Activated CD8-positive, alpha-beta T cell treated with anti-CD3 and anti-CD28 coated beads for 36 hours (primary cell): ENCODE data around the gene PYROXD2. TPM values are rescaled to one million over a fixed set of nuclear protein-coding genes. Genes with fewer than 3 reads are reported as not detected.
A peak's percentile ranks its signal among the peaks of the same experiment; 100 is the strongest.

Experiments used
- ATAC-seq: fragments of 200-7000 bp; cut with Tn5 transposase; one replicate; pipeline ENCODE4 v1.10.0; 2021; ENCODE audit warnings: mild to moderate bottlenecking, moderate library complexity
- CTCF ChIA-PET: fragments of 350-600 bp; sonication (Branson Sonifier 250); formaldehyde crosslinking; loops from one replicate; lab custom pipeline; 2021; ENCODE audit warnings: antibody characterized with exemption; lab: Charles Lee
- POLR2A ChIA-PET: fragments of 350-600 bp; sonication (Branson Sonifier 250); formaldehyde crosslinking; loops from one replicate; lab custom pipeline; 2021; ENCODE audit warnings: antibody characterized with exemption; lab: Charles Lee
- DNase-seq: peaks from one replicate; pipeline ENCODE4 v3.0.0-alpha.2; 2020
- H3K27ac Mint-ChIP-seq: one replicate; pipeline ENCODE4 v1.8.0; 2021; ENCODE audit warnings: mild to moderate bottlenecking, mixed read lengths
- H3K27me3 Mint-ChIP-seq: one replicate; pipeline ENCODE4 v1.8.0; 2021; ENCODE audit warnings: mixed read lengths
- H3K36me3 Mint-ChIP-seq: one replicate; pipeline ENCODE4 v1.8.0; 2021; ENCODE audit warnings: low read depth, mixed read lengths
- H3K4me1 Mint-ChIP-seq: one replicate; pipeline ENCODE4 v1.8.0; 2021; ENCODE audit warnings: low read depth, mixed read lengths
- H3K4me3 Mint-ChIP-seq: one replicate; pipeline ENCODE4 v1.8.0; 2021; ENCODE audit warnings: mild to moderate bottlenecking, moderate library complexity, mixed read lengths
- H3K9me3 Mint-ChIP-seq: one replicate; pipeline ENCODE4 v1.8.0; 2021; ENCODE audit warnings: mixed read lengths
- intact Hi-C: fragments of 100-400 bp; cut with micrococcal nuclease; formaldehyde crosslinking; loops from one replicate; pipeline ENCODE4 v1.10.0; 2022
- microRNA-seq: library from miRNA; unstranded; fragments of <30 nt; microRNA quantifications from one replicate; pipeline ENCODE4 v1.2.0, GENCODE V29; 2022; ENCODE audit warnings: borderline microRNAs expressed, borderline replicate concordance
- total RNA-seq, 2 experiments: library from RNA; stranded (reverse); gene quantifications; one replicate each; pipeline ENCODE4 v1.2.3, GENCODE V29; 2021
- TF ChIP-seq, protein P1 (sequence below): fragments of 200-600 bp; IDR thresholded peaks from one replicate; pipeline ENCODE4 v1.8.0; 2022; ENCODE audit warnings: antibody characterized with exemption, mild to moderate bottlenecking

Gene PYROXD2
- total RNA-seq, 2 experiments from 2014 or later = 5.3 to 6.2 TPM

DNA sequence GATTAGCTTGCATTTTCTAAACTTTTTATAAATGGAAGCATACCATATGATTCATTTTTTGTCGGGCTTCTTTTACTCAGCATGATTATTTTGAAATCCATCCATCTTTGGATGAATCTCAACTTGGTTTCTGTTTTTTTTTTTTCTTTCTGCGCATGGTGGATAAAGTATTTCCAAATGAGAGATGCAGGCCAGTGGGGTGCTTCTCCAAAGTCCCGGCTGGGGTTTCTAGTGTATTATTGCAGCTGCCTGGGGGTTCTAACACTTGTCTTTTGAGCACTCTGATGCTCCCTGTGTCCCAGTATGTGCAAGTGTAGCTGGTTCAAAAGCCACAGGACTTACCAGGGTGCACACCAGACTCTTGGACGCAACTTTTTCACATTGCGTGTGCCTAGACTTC lies 76.1 kb downstream of the PYROXD2 start:
- no peak for ATAC-seq
- TF ChIP-seq, protein P1, sequence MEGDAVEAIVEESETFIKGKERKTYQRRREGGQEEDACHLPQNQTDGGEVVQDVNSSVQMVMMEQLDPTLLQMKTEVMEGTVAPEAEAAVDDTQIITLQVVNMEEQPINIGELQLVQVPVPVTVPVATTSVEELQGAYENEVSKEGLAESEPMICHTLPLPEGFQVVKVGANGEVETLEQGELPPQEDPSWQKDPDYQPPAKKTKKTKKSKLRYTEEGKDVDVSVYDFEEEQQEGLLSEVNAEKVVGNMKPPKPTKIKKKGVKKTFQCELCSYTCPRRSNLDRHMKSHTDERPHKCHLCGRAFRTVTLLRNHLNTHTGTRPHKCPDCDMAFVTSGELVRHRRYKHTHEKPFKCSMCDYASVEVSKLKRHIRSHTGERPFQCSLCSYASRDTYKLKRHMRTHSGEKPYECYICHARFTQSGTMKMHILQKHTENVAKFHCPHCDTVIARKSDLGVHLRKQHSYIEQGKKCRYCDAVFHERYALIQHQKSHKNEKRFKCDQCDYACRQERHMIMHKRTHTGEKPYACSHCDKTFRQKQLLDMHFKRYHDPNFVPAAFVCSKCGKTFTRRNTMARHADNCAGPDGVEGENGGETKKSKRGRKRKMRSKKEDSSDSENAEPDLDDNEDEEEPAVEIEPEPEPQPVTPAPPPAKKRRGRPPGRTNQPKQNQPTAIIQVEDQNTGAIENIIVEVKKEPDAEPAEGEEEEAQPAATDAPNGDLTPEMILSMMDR = no peak
- Mint-ChIP-seq H3K4me1 (peaks cover 12% of the 10 kb centered on the region), H3K36me3 (no peaks in the 10 kb centered on the region), H3K27me3 (peaks cover 8% of the 10 kb centered on the region), H3K27ac (no peak overlapping the region), H3K4me3 (no peak overlapping the region), H3K9me3 (no peaks in the 10 kb centered on the region)
- no peak for DNase-seq
- intact Hi-C loops = no loop called here
- ChIA-PET CTCF (interaction anchor here (1.0 kb wide), 1 partner anchor 169 kb away, joined by 4 read pairs; no protein-coding TSS in a partner anchor), POLR2A (no interaction called here)

DNA sequence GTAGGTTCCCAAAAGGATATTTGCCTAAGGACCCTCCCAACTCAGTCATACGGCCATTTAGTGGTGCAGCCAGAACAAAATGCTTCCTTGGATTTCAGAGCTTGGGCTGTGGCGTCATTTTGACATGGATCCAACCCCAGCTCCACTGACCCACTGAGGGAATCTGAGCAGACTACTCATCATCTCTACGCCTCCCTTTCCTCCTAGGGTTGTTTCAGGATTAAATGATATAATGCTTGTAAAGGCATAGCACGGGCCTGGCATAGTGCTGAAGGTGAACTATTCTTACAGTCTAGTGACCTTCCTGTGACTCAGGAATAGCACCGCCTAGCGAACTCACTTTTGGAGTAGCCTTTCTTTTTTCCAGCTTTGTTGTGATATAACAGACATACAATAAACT lies 76.7 kb downstream of the PYROXD2 start:
- Mint-ChIP-seq H3K36me3 (no peaks in the 10 kb centered on the region), H3K9me3 (no peaks in the 10 kb centered on the region), H3K4me3 (no peak overlapping the region), H3K27ac (no peak overlapping the region), H3K27me3 (peaks cover 8% of the 10 kb centered on the region), H3K4me1 (peaks cover 12% of the 10 kb centered on the region)
- intact Hi-C loops = no loop called here
- CTCF ChIA-PET = interaction anchor here (1.0 to 1.4 kb wide), 2 partner anchors 168 to 424 kb away, joined by 3 to 4 read pairs; no protein-coding TSS in a partner anchor
- ATAC-seq (no peak), DNase-seq (no peak)
- POLR2A ChIA-PET = no interaction called here
- TF ChIP-seq, protein P1 = no peak

DNA sequence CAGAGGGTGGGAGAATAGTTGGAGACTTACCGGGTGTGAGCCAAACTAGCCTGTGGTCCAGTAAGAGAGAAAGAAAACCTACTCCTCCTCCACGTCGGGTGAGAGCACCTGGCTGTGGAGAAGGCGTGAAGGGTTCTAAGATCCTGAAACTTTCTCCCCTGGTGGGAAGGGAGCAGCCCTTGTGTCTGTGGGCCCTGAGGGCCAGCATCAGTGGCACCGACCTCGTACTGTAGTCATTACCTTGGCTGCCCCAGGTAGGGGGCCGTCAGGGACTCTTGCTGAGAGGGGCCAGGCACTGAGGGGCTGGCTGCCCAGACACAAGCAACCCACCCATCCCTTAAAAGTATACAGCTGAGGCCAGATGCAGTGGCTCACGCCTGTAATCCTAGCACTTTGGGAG lies 77.5 kb downstream of the PYROXD2 start:
- no peak overlapping the region for H3K4me3 Mint-ChIP-seq
- no peaks in the 10 kb centered on the region for H3K9me3 Mint-ChIP-seq
- ChIA-PET POLR2A (no interaction called here), CTCF (interaction anchor here (1.4 kb wide), 1 partner anchor 423 kb away, joined by 3 read pairs; no protein-coding TSS in a partner anchor)
- peaks cover 4% of the 10 kb centered on the region for H3K27me3 Mint-ChIP-seq
- DNase-seq (no peak), ATAC-seq (no peak)
- intact Hi-C loops = no loop called here
- H3K36me3 Mint-ChIP-seq = no peaks in the 10 kb centered on the region
- no peak overlapping the region for H3K27ac Mint-ChIP-seq
- TF ChIP-seq, protein P1 = no peak
- H3K4me1 Mint-ChIP-seq = peaks cover 12% of the 10 kb centered on the region

Small RNAs within 50 kb of the gene (microRNA-seq; reads per million reads assigned to microRNA genes)
- gene MIR1287 = 15.7 reads per million, percentile 42 among the genes with 10 or more reads in this experiment
- gene MIR4685 = 0.91 reads per million

Other genes with a start within 250 kb of the PYROXD2 start
- gene LOXL4, start 147.0 kb downstream of the PYROXD2 start, total RNA-seq = not detected
- gene HPS1, start 31.8 kb upstream of the PYROXD2 start, total RNA-seq = 10 to 100 TPM; 51.9 to 52.1 TPM